MM.1S (cell line): Measurements from ENCODE around the gene XK.

Experiments
- DNase-seq: peaks from one replicate; pipeline ENCODE4 v3.0.0-alpha.2; 2015
- H2AFZ ChIP-seq: fragments of 300-600 bp; sonication (generic); 2 replicates; pipeline ENCODE4 v1.6.0; 2016; ENCODE audit warnings: antibody characterized with exemption, low read length
- H3F3A ChIP-seq: fragments of 300-600 bp; sonication (generic); 2 replicates; pipeline ENCODE4 v1.6.1; 2016; ENCODE audit warnings: mild to moderate bottlenecking, antibody characterized with exemption, low read length, moderate library complexity, mixed read lengths; ENCODE audit not compliant: insufficient read depth
- H3K27ac ChIP-seq: fragments of 300-600 bp; sonication (generic); 2 replicates; pipeline ENCODE4 v1.5.1; 2016; ENCODE audit warnings: mild to moderate bottlenecking, low read length
- H3K27me3 ChIP-seq: fragments of 300-600 bp; sonication (generic); replicated peaks from 2 replicates; pipeline ENCODE4 v1.6.0; 2016; ENCODE audit warnings: low read length; ENCODE audit not compliant: insufficient read depth
- H3K36me3 ChIP-seq: fragments of 300-600 bp; sonication (generic); replicated peaks from 2 replicates; pipeline ENCODE4 v1.6.1; 2016; ENCODE audit warnings: mild to moderate bottlenecking, low read length, mixed read lengths; ENCODE audit not compliant: insufficient read depth
- H3K4me1 ChIP-seq: fragments of 300-600 bp; sonication (generic); 2 replicates; pipeline ENCODE4 v1.6.1; 2016; ENCODE audit warnings: low read length, mixed read lengths
- H3K4me2 ChIP-seq: fragments of 300-600 bp; sonication (generic); 2 replicates; pipeline ENCODE4 v1.6.0; 2016; ENCODE audit warnings: low read depth, low read length
- H3K4me3 ChIP-seq: fragments of 300-600 bp; sonication (generic); 2 replicates; pipeline ENCODE4 v1.5.1; 2016; ENCODE audit warnings: low read length, mixed read lengths
- H3K79me2 ChIP-seq: fragments of 300-600 bp; sonication (generic); 2 replicates; pipeline ENCODE4 v1.6.1; 2016; ENCODE audit warnings: mixed run types, low read length, mixed read lengths
- H3K9ac ChIP-seq: fragments of 300-600 bp; sonication (generic); 2 replicates; pipeline ENCODE4 v1.6.1; 2016; ENCODE audit warnings: low read length, mixed read lengths
- H3K9me2 ChIP-seq: fragments of 300-600 bp; sonication (generic); replicated peaks from 2 replicates; pipeline ENCODE4 v1.6.1; 2016; ENCODE audit warnings: mild to moderate bottlenecking, low read length, mixed read lengths; ENCODE audit not compliant: insufficient read depth
- H3K9me3 ChIP-seq: fragments of 300-600 bp; sonication (generic); replicated peaks from 2 replicates; pipeline ENCODE4 v1.6.1; 2016; ENCODE audit warnings: mild to moderate bottlenecking, low read length, mixed read lengths; ENCODE audit not compliant: insufficient read depth
- H4K20me1 ChIP-seq: fragments of 300-600 bp; sonication (generic); 2 replicates; pipeline ENCODE4 v1.6.1; 2016; ENCODE audit warnings: mild to moderate bottlenecking, low read length, moderate library complexity, mixed read lengths; ENCODE audit not compliant: insufficient read depth
- EZH2 ChIP-seq: fragments of 300-600 bp; sonication (generic); optimal IDR thresholded peaks from 2 replicates; pipeline ENCODE3; 2017; ENCODE audit warnings: low read depth, mild to moderate bottlenecking, antibody characterized with exemption, low read length, mixed read lengths
- EZH2phosphoT487 ChIP-seq: fragments of 300-600 bp; sonication (generic); IDR thresholded peaks from 2 replicates; pipeline ENCODE4 v1.6.1; 2018; ENCODE audit warnings: antibody characterized with exemption, low read length
- TF ChIP-seq, protein P1 (sequence below): fragments of 300-600 bp; sonication (generic); IDR thresholded peaks from 2 replicates; pipeline ENCODE4 v1.5.1; 2016; ENCODE audit warnings: antibody characterized with exemption, low read length, mixed read lengths

The XK gene

DNA sequence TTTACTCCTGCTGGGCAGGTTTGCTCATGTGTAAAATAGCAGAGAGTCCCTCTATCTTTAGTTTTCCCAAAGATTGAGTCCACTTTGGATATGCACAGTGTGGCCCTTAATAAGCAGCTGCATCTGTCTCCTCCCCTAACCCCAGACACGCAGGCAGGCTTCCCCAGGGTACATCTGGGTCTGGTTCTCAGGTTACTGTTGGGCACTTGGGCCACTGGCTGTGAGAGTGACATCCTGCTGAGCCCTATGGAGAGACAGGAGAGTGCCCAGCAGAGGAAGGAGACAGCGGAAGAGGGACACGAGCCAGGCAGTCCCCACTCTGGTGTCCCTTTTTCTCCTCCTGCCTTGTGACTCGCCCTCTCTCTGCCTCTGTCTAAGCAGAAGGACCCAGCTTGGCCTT is 16.0 kb downstream of the XK start:
- TF ChIP-seq EZH2: no peak
- TF ChIP-seq, protein P1, sequence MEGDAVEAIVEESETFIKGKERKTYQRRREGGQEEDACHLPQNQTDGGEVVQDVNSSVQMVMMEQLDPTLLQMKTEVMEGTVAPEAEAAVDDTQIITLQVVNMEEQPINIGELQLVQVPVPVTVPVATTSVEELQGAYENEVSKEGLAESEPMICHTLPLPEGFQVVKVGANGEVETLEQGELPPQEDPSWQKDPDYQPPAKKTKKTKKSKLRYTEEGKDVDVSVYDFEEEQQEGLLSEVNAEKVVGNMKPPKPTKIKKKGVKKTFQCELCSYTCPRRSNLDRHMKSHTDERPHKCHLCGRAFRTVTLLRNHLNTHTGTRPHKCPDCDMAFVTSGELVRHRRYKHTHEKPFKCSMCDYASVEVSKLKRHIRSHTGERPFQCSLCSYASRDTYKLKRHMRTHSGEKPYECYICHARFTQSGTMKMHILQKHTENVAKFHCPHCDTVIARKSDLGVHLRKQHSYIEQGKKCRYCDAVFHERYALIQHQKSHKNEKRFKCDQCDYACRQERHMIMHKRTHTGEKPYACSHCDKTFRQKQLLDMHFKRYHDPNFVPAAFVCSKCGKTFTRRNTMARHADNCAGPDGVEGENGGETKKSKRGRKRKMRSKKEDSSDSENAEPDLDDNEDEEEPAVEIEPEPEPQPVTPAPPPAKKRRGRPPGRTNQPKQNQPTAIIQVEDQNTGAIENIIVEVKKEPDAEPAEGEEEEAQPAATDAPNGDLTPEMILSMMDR: no peak
- Histone ChIP-seq H3K36me3 (no peaks in the 10 kb centered on the region), H3K9ac (no peak overlapping the region), H3K9me3 (no peaks in the 10 kb centered on the region), H3F3A (no peaks in the 10 kb centered on the region), H3K79me2 (no peaks in the 10 kb centered on the region), H3K4me2 (no peak overlapping the region), H2AFZ (no peak overlapping the region), H4K20me1 (no peaks in the 10 kb centered on the region), H3K27me3 (no peaks in the 10 kb centered on the region), H3K4me1 (no peaks in the 10 kb centered on the region), H3K9me2 (no peaks in the 10 kb centered on the region), H3K4me3 (no peak overlapping the region), H3K27ac (no peak overlapping the region)
- no peak for DNase-seq

DNA sequence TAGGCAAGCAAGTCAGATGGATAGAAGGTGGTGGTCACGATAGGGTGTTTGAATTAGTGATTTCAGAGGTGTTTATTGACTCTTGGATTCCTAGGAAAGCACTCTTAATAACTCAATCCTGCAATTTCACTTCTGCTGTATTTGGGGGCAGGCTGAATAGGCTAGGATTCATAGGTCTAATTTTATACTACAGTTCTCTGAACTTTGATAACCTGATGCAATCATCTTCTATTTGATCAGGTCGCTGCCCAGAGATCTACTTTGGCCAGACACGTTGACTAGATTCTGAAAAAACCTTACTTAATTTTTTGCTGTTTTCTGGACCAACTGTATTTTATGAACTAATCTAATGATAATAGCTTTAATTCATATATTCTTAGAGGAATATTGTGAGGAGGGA is 26.4 kb downstream of the XK start:
- H3K9me2 ChIP-seq: no peaks in the 10 kb centered on the region
- no peaks in the 10 kb centered on the region for H3K4me1 ChIP-seq
- H3K9ac ChIP-seq: no peak overlapping the region
- no peak overlapping the region for H3K4me3 ChIP-seq
- H4K20me1 ChIP-seq: no peaks in the 10 kb centered on the region
- H3K36me3 ChIP-seq: no peaks in the 10 kb centered on the region
- no peak overlapping the region for H3K27ac ChIP-seq
- no peak for DNase-seq
- no peaks in the 10 kb centered on the region for H3K79me2 ChIP-seq
- H3K4me2 ChIP-seq: no peak overlapping the region
- TF ChIP-seq, protein P1: no peak
- no peak for TF ChIP-seq EZH2
- TF ChIP-seq EZH2phosphoT487: no peak
- no peaks in the 10 kb centered on the region for H3K9me3 ChIP-seq
- H2AFZ ChIP-seq: no peak overlapping the region
- no peaks in the 10 kb centered on the region for H3K27me3 ChIP-seq
- no peaks in the 10 kb centered on the region for H3F3A ChIP-seq

DNA sequence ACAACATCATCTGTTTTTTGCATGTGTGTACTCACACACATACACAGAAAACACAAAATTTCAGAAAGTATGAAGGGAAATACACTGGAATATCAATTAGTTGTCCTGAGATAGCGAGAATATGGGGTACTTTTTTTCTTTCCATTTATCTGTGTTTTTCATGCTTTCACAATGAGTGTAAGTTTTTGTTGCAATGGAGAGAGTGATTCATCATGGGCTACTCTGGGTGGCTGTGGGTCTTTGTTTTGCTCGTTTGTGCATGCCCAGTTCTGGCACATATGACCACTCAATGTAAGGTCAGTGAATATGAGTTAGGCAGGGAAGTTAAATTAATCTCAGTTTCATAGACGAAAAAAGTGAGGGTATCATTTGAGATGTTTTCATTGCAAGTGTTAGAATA is 26.9 kb downstream of the XK start:
- no peak for DNase-seq

More for the DNA sequence above, 26.9 kb downstream of the XK start:
- Histone ChIP-seq H3K79me2 (no peaks in the 10 kb centered on the region), H3K36me3 (no peaks in the 10 kb centered on the region), H3K4me1 (no peaks in the 10 kb centered on the region), H2AFZ (no peak overlapping the region), H3K27ac (no peak overlapping the region), H3K9me3 (no peaks in the 10 kb centered on the region), H3K9me2 (no peaks in the 10 kb centered on the region), H3K9ac (no peak overlapping the region), H3F3A (no peaks in the 10 kb centered on the region), H3K4me2 (no peak overlapping the region), H4K20me1 (no peaks in the 10 kb centered on the region), H3K4me3 (no peak overlapping the region), H3K27me3 (no peaks in the 10 kb centered on the region)
- TF ChIP-seq EZH2 (no peak), EZH2phosphoT487 (no peak)
- TF ChIP-seq, protein P1: no peak
